SU-DHL-6 (cell line): ENCODE measurements around the gene LUC7L2.
"Not testable (repeated sequence)": the region's sequence is repeated elsewhere in the genome, so short reads cannot be mapped to it uniquely, and the experiment has no call there.

Source experiments
- H2AFZ ChIP-seq: fragments of 200-600 bp; sonication (generic); 2 replicates; pipeline ENCODE4 v1.6.1; 2014; ENCODE audit warnings: low read depth, mild to moderate bottlenecking, moderate library complexity, mixed read lengths, antibody characterized with exemption, low read length; ENCODE audit not compliant: severe bottlenecking
- H3F3A ChIP-seq: fragments of 200-600 bp; shearing (Covaris generic); 2 replicates; pipeline ENCODE4 v1.6.0; 2016; ENCODE audit warnings: antibody characterized with exemption, mild to moderate bottlenecking; ENCODE audit not compliant: insufficient read depth
- H3K27ac ChIP-seq: fragments of 200-600 bp; sonication (generic); 2 replicates; pipeline ENCODE4 v1.5.1; 2016; ENCODE audit warnings: low read depth, mild to moderate bottlenecking, low read length, moderate library complexity, mixed read lengths
- H3K27me3 ChIP-seq: fragments of 200-600 bp; sonication (generic), shearing (Covaris generic); 2 replicates; pipeline ENCODE4 v1.6.0; 2014; ENCODE audit warnings: mild to moderate bottlenecking, low read length
- H3K36me3 ChIP-seq: fragments of 200-600 bp; sonication (generic); 2 replicates; pipeline ENCODE4 v1.6.1; 2014; ENCODE audit warnings: mild to moderate bottlenecking, low read length, mixed read lengths
- H3K4me2 ChIP-seq: fragments of 300-600, 200-600 bp; shearing (Covaris generic), sonication (generic); 2 replicates; pipeline ENCODE4 v1.6.0; 2014; ENCODE audit warnings: low read length, low read depth, mild to moderate bottlenecking; ENCODE audit not compliant: poor library complexity, severe bottlenecking
- H3K4me3 ChIP-seq: fragments of 200-600 bp; sonication (generic); 2 replicates; pipeline ENCODE4 v1.5.1; 2014; ENCODE audit warnings: antibody characterized with exemption, low read length, mild to moderate bottlenecking, mixed read lengths; ENCODE audit not compliant: insufficient read depth, poor library complexity, severe bottlenecking
- H3K79me2 ChIP-seq: fragments of 200-600 bp; sonication (generic); 2 replicates; pipeline ENCODE4 v1.6.1; 2014; ENCODE audit warnings: mild to moderate bottlenecking, low read length, moderate library complexity; ENCODE audit not compliant: insufficient read depth
- H3K9ac ChIP-seq: fragments of 200-600 bp; sonication (generic); 2 replicates; pipeline ENCODE4 v1.7.0; 2014; ENCODE audit warnings: mild to moderate bottlenecking, low read length
- H3K9me2 ChIP-seq: fragments of 200-600 bp; sonication (generic); replicated peaks from 2 replicates; pipeline ENCODE4 v1.6.1; 2014; ENCODE audit warnings: low read length; ENCODE audit not compliant: insufficient read depth
- H3K9me3 ChIP-seq: fragments of 200-600 bp; sonication (generic); 2 replicates; pipeline ENCODE4 v1.6.1; 2014; ENCODE audit warnings: low read length, mixed read lengths; ENCODE audit not compliant: insufficient read depth
- H4K20me1 ChIP-seq: fragments of 200-600 bp; sonication (generic); 2 replicates; pipeline ENCODE4 v1.6.1; 2014; ENCODE audit warnings: low read depth, mild to moderate bottlenecking, antibody characterized with exemption, low read length, moderate library complexity, mixed read lengths
- EZH2phosphoT487 ChIP-seq: fragments of 200-600 bp; sonication (generic), shearing (Covaris generic); conservative IDR thresholded peaks from 2 replicates; pipeline ENCODE4 v1.6.1; 2018; ENCODE audit warnings: mild to moderate bottlenecking, antibody characterized with exemption, low read length, moderate library complexity, mixed read lengths
- TF ChIP-seq, protein P1 (sequence below): fragments of 200-600 bp; sonication (generic); IDR thresholded peaks from one replicate; pipeline ENCODE4 v1.5.1; 2017; ENCODE audit warnings: antibody characterized with exemption, mild to moderate bottlenecking, low read length, moderate library complexity; ENCODE audit not compliant: insufficient read depth, poor library complexity, severe bottlenecking

The LUC7L2 gene

DNA sequence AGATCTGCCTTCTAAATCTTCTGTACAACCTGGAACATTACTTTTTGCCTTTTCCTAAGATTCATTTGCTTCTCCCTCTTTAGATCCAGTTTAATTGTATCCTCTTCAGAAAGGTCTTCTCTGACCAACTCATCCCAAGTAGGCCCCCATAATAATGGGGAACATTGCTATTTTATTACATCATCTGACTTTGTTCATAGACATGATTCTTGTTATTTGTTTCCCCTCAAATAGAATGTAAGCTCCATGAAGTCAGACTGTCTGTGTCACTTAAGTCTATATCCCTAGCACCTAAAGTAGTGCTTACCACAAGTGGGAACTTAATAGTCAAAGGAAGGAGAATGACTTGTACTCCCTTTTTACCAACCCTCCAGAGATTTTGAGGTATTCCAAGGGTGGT lies 37.5 kb downstream of the LUC7L2 start:
- H2AFZ ChIP-seq: no peak overlapping the region
- H3K27me3 ChIP-seq: no peaks in the 10 kb centered on the region
- H3K4me3 ChIP-seq: no peak overlapping the region
- peaks cover 40% of the 10 kb centered on the region for H4K20me1 ChIP-seq
- H3K9ac ChIP-seq: no peak overlapping the region
- peaks cover 60% of the 10 kb centered on the region for H3K36me3 ChIP-seq
- no peaks in the 10 kb centered on the region for H3K9me2 ChIP-seq
- H3K4me2 ChIP-seq: no peak overlapping the region
- no peak overlapping the region for H3K27ac ChIP-seq
- H3F3A ChIP-seq: peaks cover 9% of the 10 kb centered on the region; the same call in 1 of the 2 replicates
- TF ChIP-seq EZH2phosphoT487: no peak
- TF ChIP-seq, protein P1, sequence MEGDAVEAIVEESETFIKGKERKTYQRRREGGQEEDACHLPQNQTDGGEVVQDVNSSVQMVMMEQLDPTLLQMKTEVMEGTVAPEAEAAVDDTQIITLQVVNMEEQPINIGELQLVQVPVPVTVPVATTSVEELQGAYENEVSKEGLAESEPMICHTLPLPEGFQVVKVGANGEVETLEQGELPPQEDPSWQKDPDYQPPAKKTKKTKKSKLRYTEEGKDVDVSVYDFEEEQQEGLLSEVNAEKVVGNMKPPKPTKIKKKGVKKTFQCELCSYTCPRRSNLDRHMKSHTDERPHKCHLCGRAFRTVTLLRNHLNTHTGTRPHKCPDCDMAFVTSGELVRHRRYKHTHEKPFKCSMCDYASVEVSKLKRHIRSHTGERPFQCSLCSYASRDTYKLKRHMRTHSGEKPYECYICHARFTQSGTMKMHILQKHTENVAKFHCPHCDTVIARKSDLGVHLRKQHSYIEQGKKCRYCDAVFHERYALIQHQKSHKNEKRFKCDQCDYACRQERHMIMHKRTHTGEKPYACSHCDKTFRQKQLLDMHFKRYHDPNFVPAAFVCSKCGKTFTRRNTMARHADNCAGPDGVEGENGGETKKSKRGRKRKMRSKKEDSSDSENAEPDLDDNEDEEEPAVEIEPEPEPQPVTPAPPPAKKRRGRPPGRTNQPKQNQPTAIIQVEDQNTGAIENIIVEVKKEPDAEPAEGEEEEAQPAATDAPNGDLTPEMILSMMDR: no peak
- no peaks in the 10 kb centered on the region for H3K9me3 ChIP-seq
- H3K79me2 ChIP-seq: peaks cover 65% of the 10 kb centered on the region

DNA sequence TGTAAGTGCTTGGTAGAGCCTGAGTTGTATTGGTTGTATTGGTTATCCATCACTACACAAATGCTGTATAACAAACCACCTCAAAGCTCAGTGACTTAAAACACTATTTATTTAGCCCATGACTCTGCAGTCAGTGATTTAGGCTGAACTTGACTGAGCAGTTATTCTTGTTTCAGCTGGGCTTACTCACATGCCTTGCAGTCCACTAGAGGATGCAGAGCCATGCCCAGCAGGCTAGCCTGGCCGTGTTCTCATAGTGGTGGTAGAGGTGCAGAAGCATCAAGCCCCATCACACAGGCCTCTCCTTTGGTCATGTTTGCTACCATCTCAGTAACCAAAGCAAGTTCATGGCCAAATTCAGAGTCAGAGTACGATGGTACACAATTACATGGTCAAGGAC lies 43.9 kb downstream of the LUC7L2 start:
- TF ChIP-seq EZH2phosphoT487: no peak
- TF ChIP-seq, protein P1: no peak
- no peaks in the 10 kb centered on the region for H3K9me2 ChIP-seq
- H4K20me1 ChIP-seq: peaks cover 19% of the 10 kb centered on the region
- no peaks in the 10 kb centered on the region for H3K27me3 ChIP-seq
- H3K4me3 ChIP-seq: no peak overlapping the region
- peaks cover 75% of the 10 kb centered on the region for H3K36me3 ChIP-seq
- peaks cover 9% of the 10 kb centered on the region; the same call in 1 of the 2 replicates for H3F3A ChIP-seq
- no peak overlapping the region for H3K9ac ChIP-seq
- H3K4me2 ChIP-seq: no peak overlapping the region
- no peak overlapping the region for H3K27ac ChIP-seq
- H3K79me2 ChIP-seq: peaks cover 10% of the 10 kb centered on the region; the same call in 1 of the 2 replicates
- no peaks in the 10 kb centered on the region for H3K9me3 ChIP-seq
- H2AFZ ChIP-seq: no peak overlapping the region

DNA sequence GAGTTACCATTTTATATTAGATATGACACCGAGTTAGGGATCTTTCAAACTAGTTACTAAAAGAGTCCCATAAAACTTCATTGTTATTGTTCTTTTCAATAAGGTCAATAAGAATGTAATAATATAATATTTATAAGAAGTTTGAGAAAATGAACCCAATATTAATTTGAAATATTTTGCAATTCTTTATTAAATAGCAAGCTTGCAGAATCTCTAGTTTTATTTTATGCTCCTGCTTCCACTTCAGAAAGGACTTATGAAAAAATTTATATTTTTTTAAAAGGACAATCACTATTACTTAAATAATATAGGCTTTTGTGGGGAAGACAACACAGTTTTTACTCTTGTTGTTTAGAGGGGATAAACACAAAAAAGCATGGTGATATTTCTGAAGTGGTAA lies 47.9 kb downstream of the LUC7L2 start:
- no peak for TF ChIP-seq EZH2phosphoT487
- TF ChIP-seq, protein P1: no peak
- Histone ChIP-seq H3K79me2 (peaks cover 10% of the 10 kb centered on the region; the same call in 1 of the 2 replicates), H3K9me3 (no peaks in the 10 kb centered on the region), H3K27ac (no peak overlapping the region), H4K20me1 (0 out of 2 replicates have a peak, but pooled peaks cover 7% of the 10 kb centered on the region), H2AFZ (no peak overlapping the region), H3K9me2 (no peaks in the 10 kb centered on the region), H3K36me3 (peaks cover 78% of the 10 kb centered on the region), H3K4me3 (no peak overlapping the region), H3K4me2 (no peak overlapping the region), H3K27me3 (no peaks in the 10 kb centered on the region), H3F3A (peaks cover 22% of the 10 kb centered on the region), H3K9ac (no peak overlapping the region)

DNA sequence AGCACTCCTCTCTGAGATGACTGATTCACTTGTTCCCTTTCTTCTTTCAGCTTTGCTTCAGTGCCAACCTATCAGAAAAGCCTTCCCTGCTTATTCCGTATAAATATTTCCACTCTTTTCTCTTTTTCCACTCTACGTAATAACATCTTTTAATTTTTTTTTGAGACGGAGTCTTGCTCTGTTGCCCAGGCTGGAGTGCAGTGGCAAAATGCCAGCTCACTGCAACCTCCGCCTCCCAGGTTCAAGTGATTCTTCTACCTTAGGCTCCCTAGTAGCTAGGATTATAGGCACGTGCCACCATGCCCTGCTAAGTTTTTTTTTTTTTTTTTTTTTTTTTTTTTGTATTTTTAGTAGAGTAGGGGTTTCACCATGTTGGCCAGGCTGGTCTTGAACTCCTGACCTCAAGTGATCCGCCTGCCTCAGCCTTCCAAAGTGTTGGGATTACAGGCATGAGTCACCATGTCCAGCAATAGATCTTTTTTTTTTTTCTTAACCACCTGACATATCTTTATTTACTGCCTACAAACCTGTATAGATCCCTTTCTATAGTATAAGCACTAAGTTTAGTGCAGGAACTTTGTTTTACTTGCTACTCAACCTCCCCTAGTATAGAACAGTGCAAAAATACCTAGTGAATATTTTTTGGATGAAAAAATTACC lies 55.2 kb downstream of the LUC7L2 start:
- 0 out of 2 replicates have a peak, but pooled peaks cover 11% of the 10 kb centered on the region for H3K79me2 ChIP-seq
- H3K9ac ChIP-seq, H3K9me3 ChIP-seq, H3K27me3 ChIP-seq, H3K4me3 ChIP-seq, H3K9me2 ChIP-seq, H3K27ac ChIP-seq, H3K4me2 ChIP-seq, H4K20me1 ChIP-seq, H2AFZ ChIP-seq: not testable (repeated sequence)
- H3F3A ChIP-seq: peaks cover 21% of the 10 kb centered on the region
- peaks cover 75% of the 10 kb centered on the region for H3K36me3 ChIP-seq
